ENCODE results near the gene CEBPA. TPM values are rescaled to one million over a fixed set of nuclear protein-coding genes. Genes with fewer than 3 reads are reported as not detected.

CEBPA gene
- polyA plus RNA-seq, 1 experiment = 0.06 TPM

GRCh38 chr19:33284756-33285155 is 17.6 kb downstream of the CEBPA start:
- no peak for DNase-seq (ENCODE audit: low read depth, low spot score)
- CTCF ChIA-PET = no interaction called here

GRCh38 chr19:33284146-33284643 is 18.1 kb downstream of the CEBPA start:
- ChIA-PET POLR2A (interaction anchor here (0.6 kb wide), 1 partner anchor 36 kb away, joined by 4 read pairs; no protein-coding TSS in a partner anchor), CTCF (no interaction called here)
- Histone ChIP-seq H3K4me3 (ENCODE audit: low read depth, low read length) (no peak overlapping the region), H3K9me3 (ENCODE audit: control insufficient read depth, insufficient read depth, low read length) (no peaks in the 10 kb centered on the region; the same call in 1 of the 2 replicates), H3K27me3 (ENCODE audit: control insufficient read depth, insufficient read depth, low read length) (peaks cover 22% of the 10 kb centered on the region), H3K27ac (ENCODE audit: low read depth, low read length) (no peak overlapping the region)
- DNase-seq (ENCODE audit: low read depth, low spot score) = no peak
- TF ChIP-seq, protein P1, sequence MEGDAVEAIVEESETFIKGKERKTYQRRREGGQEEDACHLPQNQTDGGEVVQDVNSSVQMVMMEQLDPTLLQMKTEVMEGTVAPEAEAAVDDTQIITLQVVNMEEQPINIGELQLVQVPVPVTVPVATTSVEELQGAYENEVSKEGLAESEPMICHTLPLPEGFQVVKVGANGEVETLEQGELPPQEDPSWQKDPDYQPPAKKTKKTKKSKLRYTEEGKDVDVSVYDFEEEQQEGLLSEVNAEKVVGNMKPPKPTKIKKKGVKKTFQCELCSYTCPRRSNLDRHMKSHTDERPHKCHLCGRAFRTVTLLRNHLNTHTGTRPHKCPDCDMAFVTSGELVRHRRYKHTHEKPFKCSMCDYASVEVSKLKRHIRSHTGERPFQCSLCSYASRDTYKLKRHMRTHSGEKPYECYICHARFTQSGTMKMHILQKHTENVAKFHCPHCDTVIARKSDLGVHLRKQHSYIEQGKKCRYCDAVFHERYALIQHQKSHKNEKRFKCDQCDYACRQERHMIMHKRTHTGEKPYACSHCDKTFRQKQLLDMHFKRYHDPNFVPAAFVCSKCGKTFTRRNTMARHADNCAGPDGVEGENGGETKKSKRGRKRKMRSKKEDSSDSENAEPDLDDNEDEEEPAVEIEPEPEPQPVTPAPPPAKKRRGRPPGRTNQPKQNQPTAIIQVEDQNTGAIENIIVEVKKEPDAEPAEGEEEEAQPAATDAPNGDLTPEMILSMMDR (IDR thresholded peaks at IDR 0.05; ENCODE audit: low read depth, low read length) = no peak

More at GRCh38 chr19:33284756-33285155, 17.6 kb downstream of the CEBPA start:
- TF ChIP-seq, protein P1 (IDR thresholded peaks at IDR 0.05; ENCODE audit: low read depth, low read length) = no peak
- no peak overlapping the region for H3K27ac ChIP-seq (ENCODE audit: low read depth, low read length)
- peaks cover 20% of the 10 kb centered on the region for H3K27me3 ChIP-seq (ENCODE audit: control insufficient read depth, insufficient read depth, low read length)
- no peaks in the 10 kb centered on the region; the same call in 1 of the 2 replicates for H3K9me3 ChIP-seq (ENCODE audit: control insufficient read depth, insufficient read depth, low read length)
- no peak overlapping the region for H3K4me3 ChIP-seq (ENCODE audit: low read depth, low read length)
- POLR2A ChIA-PET = no interaction called here

GRCh38 chr19:33283589-33283988 is 18.7 kb downstream of the CEBPA start:
- H3K4me3 ChIP-seq (ENCODE audit: low read depth, low read length) = no peak overlapping the region
- DNase-seq (ENCODE audit: low read depth, low spot score) = no peak
- CTCF ChIA-PET = no interaction called here
- H3K9me3 ChIP-seq (ENCODE audit: control insufficient read depth, insufficient read depth, low read length) = no peaks in the 10 kb centered on the region; the same call in 1 of the 2 replicates
- POLR2A ChIA-PET = interaction anchor here (0.6 kb wide), 1 partner anchor 36 kb away, joined by 4 read pairs; no protein-coding TSS in a partner anchor
- TF ChIP-seq, protein P1 (IDR thresholded peaks at IDR 0.05; ENCODE audit: low read depth, low read length) = no peak
- peaks cover 22% of the 10 kb centered on the region for H3K27me3 ChIP-seq (ENCODE audit: control insufficient read depth, insufficient read depth, low read length)
- no peak overlapping the region for H3K27ac ChIP-seq (ENCODE audit: low read depth, low read length)

- ChIA-PET CTCF (no interaction called here), POLR2A (no interaction called here)
- DNase-seq (ENCODE audit: low read depth, low spot score) = no peak
These were observed 20.2 kb downstream of the CEBPA start for GRCh38 chr19:33282036-33282671.

More at GRCh38 chr19:33282036-33282671, 20.2 kb downstream of the CEBPA start:
- no peak overlapping the region for H3K4me3 ChIP-seq (ENCODE audit: low read depth, low read length)
- H3K27ac ChIP-seq (ENCODE audit: low read depth, low read length) = no peak overlapping the region
- peaks cover 25% of the 10 kb centered on the region for H3K27me3 ChIP-seq (ENCODE audit: control insufficient read depth, insufficient read depth, low read length)
- H3K9me3 ChIP-seq (ENCODE audit: control insufficient read depth, insufficient read depth, low read length) = no peaks in the 10 kb centered on the region; the same call in 1 of the 2 replicates
- TF ChIP-seq, protein P1 (IDR thresholded peaks at IDR 0.05; ENCODE audit: low read depth, low read length) = no peak

Measured in AG04450 (cell line).